Karpas-422 (cell line): Measurements from ENCODE around the gene KANSL1. TPM values are rescaled to one million over a fixed set of nuclear protein-coding genes. Genes with fewer than 3 reads are reported as not detected.
"Not testable (repeated sequence)": the region's sequence is repeated elsewhere in the genome, so short reads cannot be mapped to it uniquely, and the experiment has no call there.

Source experiments
- DNase-seq: peaks from one replicate; pipeline ENCODE4 v3.0.0-alpha.2; 2015
- H2AFZ ChIP-seq: fragments of 200-600 bp; sonication (generic); 2 replicates; pipeline ENCODE4 v1.6.1; 2014; ENCODE audit warnings: antibody characterized with exemption, low read length, mixed read lengths
- H3K27ac ChIP-seq: fragments of 200-600 bp; sonication (generic); 2 replicates; pipeline ENCODE4 v1.5.1; 2014; ENCODE audit warnings: mild to moderate bottlenecking, low read length, moderate library complexity
- H3K27me3 ChIP-seq: fragments of 200-600 bp; sonication (generic); 2 replicates; pipeline ENCODE4 v1.6.1; 2014; ENCODE audit warnings: low read length, mixed read lengths
- H3K36me3 ChIP-seq: fragments of 200-600 bp; sonication (generic); 2 replicates; pipeline ENCODE4 v1.6.1; 2014; ENCODE audit warnings: low read length, mixed read lengths; ENCODE audit not compliant: insufficient read depth
- H3K4me1 ChIP-seq: fragments of 200-600 bp; sonication (generic); 2 replicates; pipeline ENCODE4 v1.6.1; 2014; ENCODE audit warnings: mild to moderate bottlenecking, low read length, mixed read lengths
- H3K4me2 ChIP-seq: fragments of 200-600 bp; sonication (generic); 2 replicates; pipeline ENCODE4 v1.6.1; 2014; ENCODE audit warnings: low read length, low read depth, mild to moderate bottlenecking; ENCODE audit not compliant: poor library complexity, severe bottlenecking
- H3K4me3 ChIP-seq: fragments of 200-600 bp; sonication (generic); 2 replicates; pipeline ENCODE4 v1.5.1; 2014; ENCODE audit warnings: mild to moderate bottlenecking, antibody characterized with exemption, low read length, mixed read lengths
- H3K79me2 ChIP-seq: fragments of 200-600 bp; sonication (generic); 2 replicates; pipeline ENCODE4 v1.6.1; 2014; ENCODE audit warnings: mild to moderate bottlenecking, low read length, mixed read lengths
- H3K9ac ChIP-seq: fragments of 200-600 bp; sonication (generic); 2 replicates; pipeline ENCODE4 v1.6.0; 2014; ENCODE audit warnings: low read length
- H3K9me2 ChIP-seq: fragments of 200-600 bp; sonication (generic), shearing (Covaris generic); replicated peaks from 2 replicates; pipeline ENCODE4 v1.6.0; 2014; ENCODE audit warnings: mild to moderate bottlenecking, low read length, moderate library complexity; ENCODE audit not compliant: insufficient read depth
- H3K9me3 ChIP-seq: fragments of 300-700, 200-600 bp; sonication (generic); 2 replicates; pipeline ENCODE4 v1.6.1; 2014; ENCODE audit warnings: low read length, mixed read lengths
- H4K20me1 ChIP-seq: fragments of 200-600 bp; sonication (generic); 2 replicates; pipeline ENCODE4 v1.6.1; 2014; ENCODE audit warnings: mild to moderate bottlenecking, antibody characterized with exemption, low read length, low read depth; ENCODE audit not compliant: insufficient read depth
- total RNA-seq: library from RNA; depleted of rRNA; stranded (reverse); fragments of >200 nt; shearing (Covaris generic); gene quantifications from 2 replicates; pipeline ENCODE4 v1.2.3, GENCODE V29; 2014; ENCODE audit warnings: low replicate concordance

The KANSL1 gene
- total RNA-seq, 1 experiment from 2014 or later: 127 TPM

DNA sequence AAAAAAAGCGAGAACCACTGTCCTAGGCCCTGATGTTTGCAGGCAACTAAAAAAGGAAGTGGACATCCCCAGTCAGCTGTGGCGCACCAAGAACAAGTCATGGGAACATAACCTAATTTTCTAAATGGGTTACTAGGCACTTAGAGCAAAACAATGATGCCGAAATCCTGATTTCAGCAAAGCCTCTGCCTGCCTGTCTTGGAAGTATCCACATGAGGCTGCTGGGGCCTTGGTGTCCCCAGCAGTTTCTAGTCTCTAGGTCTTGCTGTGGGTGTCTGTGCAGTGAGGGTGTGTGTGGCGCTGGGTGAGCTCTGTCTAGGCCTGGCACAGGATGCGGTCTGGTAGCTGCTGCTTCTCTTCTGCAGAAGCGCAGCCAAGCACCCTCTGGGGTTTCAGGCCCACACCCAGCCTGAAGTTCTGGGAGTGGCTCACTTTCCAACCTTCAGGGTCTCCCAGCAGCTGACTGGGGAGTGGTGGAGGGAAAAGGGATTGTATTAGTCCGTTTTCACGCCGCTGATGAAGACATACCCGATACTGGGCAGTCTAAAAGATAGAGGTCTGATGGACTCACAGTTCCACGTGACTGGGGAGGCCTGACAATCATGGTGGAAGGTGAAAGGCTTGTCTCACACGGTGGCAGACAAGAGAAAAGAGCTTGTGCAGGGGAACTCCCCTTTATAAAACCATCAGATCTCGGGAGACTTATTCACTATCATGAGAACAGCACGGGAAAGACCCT, 173.0 kb downstream of the KANSL1 start:
- Histone ChIP-seq H3K27me3 (no peaks in the 10 kb centered on the region), H3K79me2 (no peaks in the 10 kb centered on the region), H3K27ac (no peak overlapping the region), H3K4me3 (no peak overlapping the region), H3K36me3 (peaks cover 18% of the 10 kb centered on the region), H3K4me2 (no peak overlapping the region), H3K9me2 (no peaks in the 10 kb centered on the region), H3K9ac (no peak overlapping the region), H2AFZ (no peak overlapping the region), H4K20me1 (no peaks in the 10 kb centered on the region), H3K4me1 (peaks cover under 1% of the 10 kb centered on the region), H3K9me3 (no peaks in the 10 kb centered on the region)
- DNase-seq: no peak

DNA sequence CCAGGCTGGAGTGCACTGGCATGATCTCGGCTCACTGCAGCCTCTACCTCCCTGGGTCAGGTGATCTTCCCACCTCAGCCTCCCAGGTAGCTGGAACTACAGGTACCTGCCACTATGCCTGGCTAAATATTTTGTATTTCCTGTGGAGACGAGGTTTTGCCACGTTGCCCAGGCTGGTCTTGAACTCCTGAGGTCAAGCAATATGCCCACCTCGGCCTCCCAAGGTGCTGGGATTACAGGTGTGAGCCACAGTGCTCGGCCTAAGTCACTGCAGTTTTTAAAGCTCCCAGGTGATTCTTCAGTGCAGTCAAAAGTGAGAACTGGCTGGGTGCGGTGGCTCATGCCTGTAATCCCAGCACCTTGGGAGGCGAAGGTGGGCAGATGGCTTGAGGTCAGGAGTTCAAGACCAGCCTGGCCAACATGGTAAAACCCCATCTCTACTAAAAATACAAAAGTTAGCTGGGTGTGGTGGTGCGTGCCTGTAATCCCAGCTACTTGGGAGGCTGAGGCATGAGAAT, 173.8 kb downstream of the KANSL1 start:
- not testable (repeated sequence) for H3K27ac ChIP-seq, H3K27me3 ChIP-seq, H3K9me3 ChIP-seq, H4K20me1 ChIP-seq, H3K9me2 ChIP-seq, H3K4me2 ChIP-seq, H3K79me2 ChIP-seq, H2AFZ ChIP-seq, H3K4me1 ChIP-seq, H3K4me3 ChIP-seq, H3K9ac ChIP-seq, DNase-seq
- H3K36me3 ChIP-seq: peaks cover 18% of the 10 kb centered on the region

DNA sequence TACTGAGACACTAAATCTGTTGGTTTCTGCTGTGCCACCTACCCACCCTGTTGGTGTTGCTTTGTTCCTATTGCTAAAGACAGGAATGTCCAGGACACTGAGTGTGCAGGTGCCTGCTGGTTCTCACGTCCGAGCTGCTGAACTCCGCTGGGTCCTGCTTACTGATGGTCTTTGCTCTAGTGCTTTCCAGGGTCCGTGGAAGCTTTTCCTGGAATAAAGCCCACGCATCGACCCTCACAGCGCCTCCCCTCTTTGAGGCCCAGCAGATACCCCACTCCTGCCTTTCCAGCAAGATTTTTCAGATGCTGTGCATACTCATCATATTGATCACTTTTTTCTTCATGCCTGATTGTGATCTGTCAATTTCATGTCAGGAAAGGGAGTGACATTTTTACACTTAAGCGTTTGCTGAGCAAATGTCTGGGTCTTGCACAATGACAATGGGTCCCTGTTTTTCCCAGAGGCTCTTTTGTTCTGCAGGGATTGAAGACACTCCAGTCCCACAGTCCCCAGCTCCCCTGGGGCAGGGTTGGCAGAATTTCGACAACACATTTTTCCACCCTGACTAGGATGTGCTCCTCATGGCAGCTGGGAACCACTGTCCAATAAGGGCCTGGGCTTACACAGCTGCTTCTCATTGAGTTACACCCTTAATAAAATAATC, 179.6 kb downstream of the KANSL1 start:
- Histone ChIP-seq H3K27ac (no peak overlapping the region), H4K20me1 (no peaks in the 10 kb centered on the region), H3K27me3 (no peaks in the 10 kb centered on the region), H3K36me3 (0 out of 2 replicates have a peak, but pooled peaks cover 3% of the 10 kb centered on the region), H3K4me3 (no peak overlapping the region), H3K9me2 (no peaks in the 10 kb centered on the region), H3K9ac (no peak overlapping the region), H3K9me3 (no peaks in the 10 kb centered on the region), H2AFZ (no peak overlapping the region), H3K4me1 (no peaks in the 10 kb centered on the region), H3K79me2 (no peaks in the 10 kb centered on the region), H3K4me2 (no peak overlapping the region)
- no peak for DNase-seq

DNA sequence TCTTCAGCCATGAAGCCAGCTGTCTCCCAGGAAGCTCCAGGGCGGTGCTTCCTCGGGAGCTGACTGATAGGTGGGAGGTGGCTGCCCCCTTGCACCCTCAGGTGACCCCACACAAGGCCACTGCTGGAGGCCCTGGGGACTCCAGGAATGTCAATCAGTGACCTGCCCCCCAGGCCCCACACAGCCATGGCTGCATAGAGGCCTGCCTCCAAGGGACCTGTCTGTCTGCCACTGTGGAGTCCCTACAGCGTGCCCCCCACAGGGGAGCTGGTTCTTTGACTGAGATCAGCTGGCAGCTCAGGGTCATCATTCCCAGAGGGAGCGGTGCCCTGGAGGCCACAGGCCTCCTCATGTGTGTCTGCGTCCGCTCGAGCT, 180.1 kb downstream of the KANSL1 start:
- Histone ChIP-seq H3K9me3 (no peaks in the 10 kb centered on the region), H3K9ac (no peak overlapping the region), H2AFZ (no peak overlapping the region)

DNA sequence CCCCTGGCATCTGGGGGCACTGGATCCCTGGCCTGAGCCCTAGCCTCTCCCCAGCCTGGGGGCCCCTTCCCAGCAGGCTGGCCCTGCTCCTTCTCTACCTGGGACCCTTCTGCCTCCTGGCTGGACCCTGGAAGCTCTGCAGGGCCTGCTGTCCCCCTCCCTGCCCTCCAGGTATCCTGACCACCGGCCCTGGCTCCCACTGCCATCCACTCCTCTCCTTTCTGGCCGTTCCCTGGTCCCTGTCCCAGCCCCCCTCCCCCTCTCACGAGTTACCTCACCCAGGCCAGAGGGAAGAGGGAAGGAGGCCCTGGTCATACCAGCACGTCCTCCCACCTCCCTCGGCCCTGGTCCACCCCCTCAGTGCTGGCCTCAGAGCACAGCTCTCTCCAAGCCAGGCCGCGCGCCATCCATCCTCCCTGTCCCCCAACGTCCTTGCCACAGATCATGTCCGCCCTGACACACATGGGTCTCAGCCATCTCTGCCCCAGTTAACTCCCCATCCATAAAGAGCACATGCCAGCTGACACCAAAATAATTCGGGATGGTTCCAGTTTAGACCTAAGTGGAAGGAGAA, 180.6 kb downstream of the KANSL1 start:
- Histone ChIP-seq H3K9ac (no peak overlapping the region), H3K4me1 (no peaks in the 10 kb centered on the region), H3K9me2 (no peaks in the 10 kb centered on the region), H4K20me1 (no peaks in the 10 kb centered on the region), H3K4me3 (no peak overlapping the region), H3K36me3 (no peaks in the 10 kb centered on the region), H3K4me2 (no peak overlapping the region), H3K79me2 (no peaks in the 10 kb centered on the region), H3K27me3 (no peaks in the 10 kb centered on the region), H3K9me3 (no peaks in the 10 kb centered on the region), H3K27ac (no peak overlapping the region), H2AFZ (no peak overlapping the region)
- no peak for DNase-seq

More for the DNA sequence above, 180.1 kb downstream of the KANSL1 start:
- Histone ChIP-seq H3K36me3 (no peaks in the 10 kb centered on the region), H3K4me1 (no peaks in the 10 kb centered on the region), H3K27ac (no peak overlapping the region), H3K4me2 (no peak overlapping the region), H3K27me3 (no peaks in the 10 kb centered on the region), H4K20me1 (no peaks in the 10 kb centered on the region), H3K4me3 (no peak overlapping the region), H3K9me2 (no peaks in the 10 kb centered on the region), H3K79me2 (no peaks in the 10 kb centered on the region)
- DNase-seq: no peak

DNA sequence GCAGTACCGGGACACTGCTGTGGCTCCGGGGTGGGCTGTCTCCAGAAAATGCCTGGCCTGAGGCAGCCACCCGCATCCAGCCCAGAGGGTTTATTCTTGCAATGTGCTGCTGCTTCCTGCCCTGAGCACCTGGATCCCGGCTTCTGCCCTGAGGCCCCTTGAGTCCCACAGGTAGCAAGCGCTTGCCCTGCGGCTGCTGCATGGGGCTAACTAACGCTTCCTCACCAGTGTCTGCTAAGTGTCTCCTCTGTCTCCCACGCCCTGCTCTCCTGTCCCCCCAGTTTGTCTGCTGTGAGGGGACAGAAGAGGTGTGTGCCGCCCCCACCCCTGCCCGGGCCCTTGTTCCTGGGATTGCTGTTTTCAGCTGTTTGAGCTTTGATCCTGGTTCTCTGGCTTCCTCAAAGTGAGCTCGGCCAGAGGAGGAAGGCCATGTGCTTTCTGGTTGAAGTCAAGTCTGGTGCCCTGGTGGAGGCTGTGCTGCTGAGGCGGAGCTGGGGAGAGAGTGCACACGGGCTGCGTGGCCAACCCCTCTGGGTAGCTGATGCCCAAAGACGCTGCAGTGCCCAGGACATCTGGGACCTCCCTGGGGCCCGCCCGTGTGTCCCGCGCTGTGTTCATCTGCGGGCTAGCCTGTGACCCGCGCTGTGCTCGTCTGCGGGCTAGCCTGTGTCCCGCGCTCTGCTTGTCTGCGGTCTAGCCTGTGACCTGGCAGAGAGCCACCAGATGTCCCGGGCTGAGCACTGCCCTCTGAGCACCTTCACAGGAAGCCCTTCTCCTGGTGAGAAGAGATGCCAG, 181.3 kb downstream of the KANSL1 start:
- Histone ChIP-seq H3K9ac (no peak overlapping the region), H2AFZ (no peak overlapping the region), H3K4me3 (no peak overlapping the region), H3K27ac (no peak overlapping the region), H3K9me2 (no peaks in the 10 kb centered on the region), H3K79me2 (no peaks in the 10 kb centered on the region), H4K20me1 (no peaks in the 10 kb centered on the region), H3K36me3 (no peaks in the 10 kb centered on the region), H3K4me1 (no peaks in the 10 kb centered on the region), H3K9me3 (no peaks in the 10 kb centered on the region), H3K4me2 (no peak overlapping the region), H3K27me3 (no peaks in the 10 kb centered on the region)
- no peak for DNase-seq

DNA sequence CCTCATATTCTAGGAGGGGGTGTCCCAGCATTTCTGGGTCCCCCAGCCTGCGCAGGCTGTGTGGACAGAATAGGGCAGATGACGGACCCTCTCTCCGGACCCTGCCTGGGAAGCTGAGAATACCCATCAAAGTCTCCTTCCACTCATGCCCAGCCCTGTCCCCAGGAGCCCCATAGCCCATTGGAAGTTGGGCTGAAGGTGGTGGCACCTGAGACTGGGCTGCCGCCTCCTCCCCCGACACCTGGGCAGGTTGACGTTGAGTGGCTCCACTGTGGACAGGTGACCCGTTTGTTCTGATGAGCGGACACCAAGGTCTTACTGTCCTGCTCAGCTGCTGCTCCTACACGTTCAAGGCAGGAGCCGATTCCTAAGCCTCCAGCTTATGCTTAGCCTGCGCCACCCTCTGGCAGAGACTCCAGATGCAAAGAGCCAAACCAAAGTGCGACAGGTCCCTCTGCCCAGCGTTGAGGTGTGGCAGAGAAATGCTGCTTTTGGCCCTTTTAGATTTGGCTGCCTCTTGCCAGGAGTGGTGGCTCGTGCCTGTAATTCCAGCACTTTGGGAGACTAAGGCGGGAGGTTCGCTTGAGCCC, 182.5 kb downstream of the KANSL1 start:
- Histone ChIP-seq H4K20me1 (no peaks in the 10 kb centered on the region), H3K9me2 (no peaks in the 10 kb centered on the region), H3K79me2 (no peaks in the 10 kb centered on the region), H3K27me3 (no peaks in the 10 kb centered on the region), H3K4me3 (no peak overlapping the region), H3K36me3 (no peaks in the 10 kb centered on the region), H3K9me3 (no peaks in the 10 kb centered on the region), H3K9ac (no peak overlapping the region), H2AFZ (no peak overlapping the region), H3K27ac (no peak overlapping the region), H3K4me1 (no peaks in the 10 kb centered on the region), H3K4me2 (no peak overlapping the region)
- DNase-seq: no peak
